GM21619 (cell line): ENCODE results near the gene SNX11.

ENCODE experiments used
- ATAC-seq: cut with Tn5 transposase; IDR thresholded peaks from one replicate; pipeline ENCODE4 v1.9.1; 2021; ENCODE audit not compliant: unreplicated experiment

The SNX11 gene

DNA sequence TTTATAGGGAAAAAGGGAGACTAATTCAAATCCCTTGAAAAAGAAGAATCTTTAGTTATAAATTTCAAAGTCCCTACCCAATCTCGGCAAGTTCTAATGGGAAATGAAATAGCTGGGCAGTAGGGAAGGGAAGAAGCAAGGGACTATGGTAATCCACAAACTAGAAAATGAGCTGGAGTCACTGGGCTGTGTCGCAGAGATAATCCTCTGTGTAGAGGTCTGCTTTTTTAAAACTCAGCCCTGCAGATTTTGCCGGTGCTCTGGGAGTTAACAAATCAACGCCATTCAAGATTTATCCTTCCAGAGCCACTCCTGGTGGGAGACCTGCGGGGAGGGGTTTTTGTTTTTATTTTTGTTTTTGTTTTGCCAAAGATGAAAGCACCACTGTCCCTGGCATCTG, 20.8 kb downstream of the SNX11 start:
- ATAC-seq: no peak

DNA sequence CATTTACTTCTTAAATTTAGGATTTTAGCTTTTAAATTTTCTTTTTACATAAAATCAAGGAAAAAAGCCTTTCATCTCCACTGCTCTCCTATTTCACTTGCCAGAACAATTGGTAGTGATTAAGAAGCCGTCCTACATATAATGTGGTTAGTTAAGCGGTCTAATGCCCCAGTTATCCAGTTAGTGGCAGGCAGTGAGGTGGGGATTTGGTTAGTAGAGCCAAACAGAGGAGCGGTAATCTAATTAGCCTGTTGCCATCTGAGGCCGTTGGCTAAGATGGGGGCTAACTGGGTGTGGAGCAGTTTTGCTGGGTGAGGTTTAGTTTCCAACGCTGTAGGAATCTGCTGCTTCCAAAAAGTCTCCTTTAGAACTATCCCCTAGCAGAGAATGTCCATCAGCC, 22.4 kb downstream of the SNX11 start:
- no peak for ATAC-seq

DNA sequence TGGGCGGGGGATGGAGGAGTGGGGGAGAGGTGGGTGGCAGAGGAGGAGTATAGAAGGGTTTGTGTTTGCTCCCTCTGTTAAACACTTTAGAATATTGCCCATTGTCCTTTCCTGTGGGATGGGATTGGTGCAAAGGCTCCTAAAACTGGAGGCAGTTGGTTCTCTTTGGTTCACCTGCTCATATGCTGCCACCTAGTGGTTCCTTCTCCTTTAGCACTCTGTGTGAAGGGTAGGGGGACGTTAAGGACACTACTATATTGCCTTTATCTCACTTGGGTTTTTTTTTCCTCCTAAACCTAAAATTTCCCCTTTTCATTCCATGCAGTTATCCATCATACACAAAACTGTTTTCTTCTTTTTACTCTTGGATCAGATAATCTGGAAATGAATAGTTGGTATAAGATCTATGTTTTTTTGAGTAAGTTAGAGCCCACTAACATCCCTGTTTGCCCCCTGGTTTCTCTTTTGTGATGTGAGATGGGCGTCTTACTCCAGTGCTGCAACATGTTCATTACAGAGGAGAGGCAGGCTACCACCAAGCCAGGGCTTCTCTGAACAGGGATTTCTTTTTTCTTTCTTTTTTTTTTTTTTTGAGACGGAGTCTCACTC, 23.8 kb downstream of the SNX11 start:
- no peak for ATAC-seq

DNA sequence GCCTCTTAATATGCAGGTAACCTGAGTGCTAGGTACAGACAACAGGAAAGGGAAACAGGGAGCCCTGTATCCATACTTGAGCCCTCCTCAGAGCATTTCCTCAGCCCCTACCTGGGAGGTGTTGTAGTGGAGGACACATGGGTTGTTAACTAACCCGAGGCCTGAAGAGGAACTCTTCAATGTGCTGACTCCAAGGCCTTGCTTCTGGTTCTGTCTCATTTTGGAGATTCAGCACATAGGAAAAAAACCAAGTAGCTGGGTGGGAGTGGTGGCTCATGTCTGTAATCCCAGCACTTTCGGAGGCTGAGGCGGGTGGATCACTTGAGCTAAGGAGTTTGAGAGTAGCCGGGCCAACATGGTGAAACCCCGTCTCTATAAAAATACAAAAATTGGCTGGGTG, 24.8 kb downstream of the SNX11 start:
- no peak for ATAC-seq

DNA sequence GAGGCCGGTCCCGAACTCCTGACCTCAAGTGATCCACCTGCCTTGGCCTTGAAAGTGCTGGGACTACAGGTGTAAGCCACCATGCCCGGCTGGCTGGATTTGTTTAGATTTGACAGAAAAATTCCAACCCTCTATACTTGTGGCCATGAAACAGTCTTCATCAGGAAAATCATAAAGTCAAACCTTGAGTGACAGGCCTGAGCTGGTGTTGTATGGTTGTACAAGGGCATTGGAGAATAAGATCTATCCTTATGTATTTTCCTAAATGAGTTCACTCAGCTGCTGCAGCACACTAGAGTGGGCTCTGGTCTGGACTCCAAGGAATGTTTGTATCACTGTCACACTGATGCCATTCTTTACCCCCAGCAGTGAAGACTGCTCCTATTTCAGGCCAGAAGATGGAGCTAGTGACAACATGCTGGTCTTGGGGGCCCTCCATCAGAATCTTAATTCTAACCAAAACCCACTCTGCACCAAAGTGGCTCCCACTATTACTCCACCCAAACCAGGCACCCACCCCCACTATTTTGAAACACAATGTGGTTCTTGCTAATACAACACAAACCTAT, 27.4 kb downstream of the SNX11 start:
- ATAC-seq: no peak

DNA sequence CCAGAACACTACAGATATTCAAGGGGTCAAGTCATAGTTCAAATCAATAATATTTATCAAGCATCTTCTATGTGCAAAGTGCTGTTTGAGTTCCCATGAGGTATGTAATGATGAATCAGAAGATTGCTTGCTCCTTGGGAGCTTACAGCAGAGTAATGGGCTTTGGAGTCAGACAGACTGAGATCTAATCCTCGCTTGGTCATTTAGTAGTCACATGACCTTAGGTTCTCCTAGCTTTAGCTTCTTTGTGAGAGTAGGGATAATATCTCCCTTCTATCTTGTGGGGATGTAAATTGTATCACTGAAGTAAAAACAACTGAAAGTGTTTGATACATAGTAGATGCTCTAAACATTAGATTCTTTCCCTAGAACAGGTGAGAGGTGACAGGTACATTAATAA, 30.1 kb downstream of the SNX11 start:
- no peak for ATAC-seq

DNA sequence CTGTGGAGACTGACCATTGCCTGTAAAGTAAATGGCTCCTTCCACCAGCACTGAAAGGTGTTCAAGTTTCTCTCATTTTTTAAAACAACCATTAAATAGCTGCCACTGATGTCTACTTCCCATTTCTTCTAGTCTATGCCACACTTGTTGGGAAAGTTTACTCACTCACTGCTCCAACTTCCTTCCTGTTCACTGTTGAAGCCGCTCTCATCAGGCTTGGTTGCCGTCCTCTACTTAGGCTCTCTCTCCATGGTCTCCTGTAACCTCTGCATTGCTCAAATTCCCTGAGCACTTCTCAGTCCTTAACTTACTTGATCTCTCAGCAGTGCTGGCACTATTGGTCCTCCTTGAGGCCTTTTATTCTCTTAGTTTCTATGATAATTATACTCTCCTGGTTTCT, 32.4 kb downstream of the SNX11 start:
- ATAC-seq: no peak

DNA sequence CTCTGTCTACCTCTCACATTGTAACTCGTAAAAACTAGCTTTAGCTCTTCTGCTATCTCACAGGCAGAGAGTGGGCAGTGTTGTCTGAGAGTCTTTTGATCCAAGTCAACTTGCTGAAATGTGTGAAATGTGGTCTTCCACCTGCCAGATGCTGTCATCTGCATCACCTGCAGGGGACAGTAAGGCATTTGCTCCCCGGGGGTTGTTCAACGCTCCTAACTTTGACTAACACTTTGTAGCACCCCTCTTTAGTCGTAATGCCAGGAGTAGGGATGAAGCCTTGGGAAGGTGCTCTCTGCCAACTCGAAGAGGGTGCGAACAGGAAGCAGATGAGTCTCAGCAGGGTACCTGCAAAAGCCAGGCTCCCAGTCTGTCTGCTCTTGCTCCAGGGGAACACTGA, 36.1 kb downstream of the SNX11 start:
- no peak for ATAC-seq

DNA sequence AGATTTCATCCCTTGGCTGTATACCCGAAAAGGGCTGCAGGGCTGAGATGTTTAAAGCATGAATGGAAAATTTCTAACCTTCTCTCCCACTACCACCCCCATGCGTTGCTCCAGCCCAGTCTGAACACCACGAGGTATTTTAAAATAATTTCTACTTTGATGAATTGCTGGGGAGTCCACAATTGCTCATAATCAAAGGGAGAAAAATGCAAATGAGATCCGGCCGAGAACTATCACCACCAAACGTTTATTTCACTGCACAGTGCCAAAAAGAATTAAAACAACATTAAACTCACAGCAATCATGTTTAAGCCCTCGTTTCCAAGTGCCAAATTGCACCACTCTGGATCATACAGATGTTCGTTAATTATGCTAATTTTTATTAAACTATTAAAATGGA, 36.7 kb downstream of the SNX11 start:
- no peak for ATAC-seq

DNA sequence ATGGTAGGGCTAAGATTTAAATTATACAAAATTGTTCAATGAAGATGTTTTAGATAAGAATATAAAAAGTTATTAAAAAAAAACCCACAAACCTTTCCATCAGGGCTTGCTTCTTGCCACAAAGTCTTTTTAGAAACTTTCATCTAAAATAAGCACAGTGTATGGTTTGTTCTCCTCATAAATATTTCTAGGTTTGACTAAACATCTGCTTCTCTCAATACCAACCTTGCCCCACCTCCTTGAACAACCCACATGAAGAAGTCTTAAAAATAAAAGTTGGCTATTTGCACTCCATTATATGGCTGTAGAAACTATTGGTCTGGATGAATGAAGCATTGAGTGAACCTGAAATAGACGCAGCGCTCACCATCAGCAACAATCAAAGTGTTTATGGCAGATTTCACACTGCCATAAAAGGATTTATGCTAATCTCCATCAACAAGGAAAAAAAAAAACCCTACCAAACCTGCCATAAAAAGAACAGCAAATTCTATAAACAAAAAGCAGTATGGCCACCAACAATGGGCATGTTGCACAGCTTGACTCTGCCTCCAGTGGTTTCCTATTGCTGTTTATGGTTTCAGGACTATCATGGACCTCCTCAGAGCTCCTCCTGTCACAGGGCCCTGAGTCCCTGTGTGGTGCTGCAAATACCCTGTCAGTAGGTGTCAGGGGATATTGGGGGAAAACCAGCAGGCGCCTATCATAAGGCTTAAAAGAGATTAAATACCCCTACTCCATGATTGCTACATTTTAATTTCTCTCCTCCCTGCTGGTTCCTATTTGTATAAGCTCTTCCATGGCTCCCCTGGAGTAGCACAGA, 37.6 kb downstream of the SNX11 start:
- no peak for ATAC-seq

DNA sequence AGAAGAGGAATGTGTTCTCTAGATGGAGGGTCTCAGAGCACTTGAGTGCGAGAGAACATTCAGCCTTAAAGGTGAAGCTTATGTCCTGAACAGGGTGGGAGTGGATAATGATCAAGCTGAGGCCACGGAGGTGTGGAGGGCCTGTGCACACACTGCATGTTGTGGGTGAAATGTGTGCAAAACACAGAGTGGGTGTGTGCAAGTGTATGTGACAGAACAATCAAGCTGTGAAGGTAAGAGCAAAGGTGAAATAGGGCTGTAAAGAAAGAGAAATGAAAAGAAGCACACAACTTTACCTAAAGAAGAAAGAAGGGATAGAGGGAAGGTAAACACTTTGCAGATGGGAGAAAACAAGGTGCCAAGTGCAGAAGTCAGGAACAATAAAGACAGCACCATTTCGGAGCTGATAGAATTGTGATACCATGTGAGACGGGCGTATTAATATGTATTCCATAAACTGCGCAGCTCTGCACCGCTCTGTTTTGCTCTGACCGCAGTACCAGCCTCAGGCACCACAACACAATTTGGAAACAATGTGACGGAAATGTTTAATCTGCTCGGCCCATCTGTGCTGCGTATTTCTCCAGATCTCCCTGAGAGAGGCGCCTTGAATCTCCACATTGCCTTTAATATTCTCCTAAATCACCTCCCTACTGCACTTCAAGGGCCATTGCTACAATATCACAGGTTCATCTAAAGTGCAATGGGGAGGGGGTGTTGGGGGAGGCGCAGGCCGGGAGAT, 40.6 kb downstream of the SNX11 start:
- ATAC-seq: no peak

DNA sequence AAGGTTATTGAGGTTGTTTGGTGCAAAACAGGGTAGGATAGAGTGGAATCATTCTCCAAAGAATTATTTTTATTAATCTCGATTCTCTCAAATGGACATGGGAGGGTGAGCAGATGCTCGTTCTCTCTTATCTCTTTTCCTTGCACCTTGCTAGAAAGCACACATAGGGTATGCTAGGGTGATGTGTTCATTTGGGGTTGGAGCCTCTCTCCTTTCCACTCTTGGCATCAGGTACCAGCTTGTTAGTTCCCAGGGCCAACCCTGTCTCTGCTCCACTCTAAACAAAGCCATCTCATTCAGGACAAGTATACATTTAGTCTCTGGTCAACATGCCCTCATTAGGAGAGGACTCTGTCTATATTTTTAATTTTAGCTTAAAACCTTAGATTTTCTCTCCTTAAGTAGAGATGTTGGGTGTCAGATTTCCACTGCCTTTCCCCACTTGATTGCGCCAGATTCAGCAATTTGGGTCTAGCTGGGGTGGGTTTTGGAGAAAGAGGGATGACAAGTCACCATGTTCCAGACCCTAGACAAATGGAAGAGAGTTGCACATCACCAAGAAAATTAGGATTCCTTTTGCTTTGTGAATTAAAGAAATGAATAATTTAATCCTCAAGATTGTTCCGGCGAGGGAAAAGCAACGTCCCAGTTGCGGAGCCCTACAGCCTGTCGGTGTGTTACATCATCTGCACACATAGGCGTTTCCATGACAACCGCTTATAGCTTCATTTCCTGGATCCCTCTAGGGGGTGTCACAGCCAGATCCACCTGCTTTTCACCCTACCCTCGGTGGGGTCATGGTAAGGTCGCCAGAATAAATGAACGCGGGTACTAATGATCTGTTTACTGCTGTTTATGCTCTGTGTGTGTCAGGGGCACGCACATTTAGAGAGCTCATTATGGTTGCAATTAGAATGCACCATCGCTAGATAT, 41.6 kb downstream of the SNX11 start:
- no peak for ATAC-seq

DNA sequence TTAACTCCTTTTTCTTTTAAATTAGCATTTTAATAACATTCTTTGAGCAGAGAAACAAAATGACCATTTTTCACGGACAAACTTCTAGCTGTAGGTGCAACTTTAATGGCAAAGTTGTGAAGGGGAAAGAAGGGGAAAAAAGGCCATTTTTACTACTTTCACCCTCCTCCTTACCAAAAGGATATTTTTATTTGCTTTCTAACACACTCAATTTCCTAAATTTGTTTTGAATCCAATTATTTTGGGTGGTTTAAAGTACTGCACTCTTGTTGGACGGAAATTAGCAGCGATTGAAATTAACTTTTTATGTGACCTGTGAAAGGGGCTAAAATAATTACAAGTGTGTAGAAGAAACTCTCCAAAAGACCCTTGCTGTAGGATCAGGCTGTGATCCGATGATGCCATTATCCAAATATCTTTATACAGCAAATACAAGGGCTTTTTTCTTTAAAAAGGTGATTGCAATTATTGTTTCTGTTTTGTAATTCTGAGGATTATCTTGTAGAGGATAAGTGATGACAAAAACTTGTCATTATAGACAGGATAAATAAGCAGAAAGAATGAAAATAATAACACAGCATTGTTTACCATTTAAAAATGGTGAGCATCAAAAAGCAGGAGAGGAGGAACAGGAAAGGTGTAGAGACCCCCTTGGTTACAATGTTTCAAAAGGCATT, 42.4 kb downstream of the SNX11 start:
- no peak for ATAC-seq

DNA sequence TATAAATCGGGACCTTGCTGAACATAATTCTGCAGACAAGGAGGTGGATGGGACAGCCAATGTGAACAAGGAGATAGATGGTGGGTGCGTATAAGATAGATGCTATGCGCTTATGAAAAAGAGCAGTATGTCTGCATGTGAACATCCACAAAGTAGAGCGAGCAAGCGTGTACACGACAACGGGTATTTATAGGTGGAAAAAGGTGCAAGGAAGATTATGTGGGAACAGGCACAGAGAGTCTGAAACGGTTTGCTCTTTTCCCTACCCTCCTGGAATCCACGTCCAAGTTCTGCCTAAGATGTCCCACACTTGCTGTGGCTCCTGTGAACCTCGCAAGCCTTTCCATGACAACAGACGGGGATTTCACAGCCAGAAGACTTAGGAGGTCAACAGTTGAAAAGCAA, 43.0 kb downstream of the SNX11 start:
- ATAC-seq: no peak

DNA sequence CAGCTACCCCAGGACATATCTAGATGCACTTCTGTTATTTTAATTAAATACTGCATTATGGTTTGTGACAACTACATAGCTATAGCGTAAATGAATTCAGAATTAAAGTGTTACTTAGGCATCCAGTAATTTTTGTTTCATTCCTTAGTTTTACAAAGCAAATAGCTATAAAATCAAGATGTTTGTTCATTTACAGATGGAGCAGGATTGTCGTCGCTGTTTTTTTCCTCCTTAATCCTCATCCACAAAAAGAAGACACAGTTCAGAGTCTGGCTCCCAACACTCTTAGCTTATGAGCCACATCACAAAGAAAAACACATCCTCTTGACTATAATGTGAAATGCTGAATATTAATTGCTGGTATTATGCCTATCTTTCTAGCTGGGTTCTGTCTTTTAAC, 43.7 kb downstream of the SNX11 start:
- ATAC-seq: no peak

DNA sequence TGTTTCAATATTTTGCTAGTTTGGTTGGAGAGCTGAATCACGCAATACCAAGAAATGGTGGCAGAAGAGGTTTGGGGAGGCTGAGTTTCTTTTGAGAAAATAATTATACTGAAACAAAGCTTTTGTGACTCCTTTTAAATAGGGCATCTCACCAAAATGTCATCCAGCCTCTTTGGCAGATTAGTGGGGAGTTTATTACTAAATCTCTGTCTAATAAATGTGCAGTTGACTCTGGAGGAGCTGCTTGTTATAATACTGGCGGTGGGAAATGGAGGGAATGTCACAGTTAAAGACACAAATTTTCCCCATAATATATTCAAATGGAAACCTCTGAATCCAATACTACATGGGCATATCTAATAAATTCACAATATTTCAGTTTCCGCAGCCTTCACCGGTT, 44.7 kb downstream of the SNX11 start:
- ATAC-seq: no peak

DNA sequence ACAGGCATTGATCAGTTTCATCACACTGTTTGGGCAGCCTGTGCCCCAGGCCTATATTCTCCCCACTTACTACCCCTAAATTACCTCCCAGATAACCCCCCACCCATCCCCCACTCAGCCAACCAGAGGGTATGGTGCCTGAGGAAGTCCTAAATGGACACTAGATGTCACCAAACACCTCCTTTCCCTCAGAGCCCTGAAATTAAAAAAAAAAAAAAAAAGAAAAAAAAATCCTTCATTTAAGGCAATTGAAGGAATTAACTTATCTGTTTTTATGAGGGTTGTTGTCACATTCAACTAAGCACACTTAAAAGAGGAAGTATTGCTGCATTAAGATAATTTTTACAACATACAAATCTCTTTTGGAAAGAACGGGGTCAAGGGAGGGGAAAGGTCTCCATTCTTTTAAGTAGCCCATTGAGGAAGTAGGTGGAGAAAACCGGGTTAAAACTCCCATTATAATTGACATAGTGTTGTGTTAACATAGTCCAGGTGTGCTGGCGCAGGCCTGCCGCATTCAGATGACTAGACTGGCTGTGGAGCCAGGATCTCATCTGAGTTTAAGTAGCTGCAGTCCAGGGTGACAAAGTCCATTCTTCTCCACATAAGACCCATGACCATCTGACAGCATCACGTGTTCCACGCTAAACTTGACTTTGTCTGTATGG, 46.3 kb downstream of the SNX11 start:
- ATAC-seq: no peak

DNA sequence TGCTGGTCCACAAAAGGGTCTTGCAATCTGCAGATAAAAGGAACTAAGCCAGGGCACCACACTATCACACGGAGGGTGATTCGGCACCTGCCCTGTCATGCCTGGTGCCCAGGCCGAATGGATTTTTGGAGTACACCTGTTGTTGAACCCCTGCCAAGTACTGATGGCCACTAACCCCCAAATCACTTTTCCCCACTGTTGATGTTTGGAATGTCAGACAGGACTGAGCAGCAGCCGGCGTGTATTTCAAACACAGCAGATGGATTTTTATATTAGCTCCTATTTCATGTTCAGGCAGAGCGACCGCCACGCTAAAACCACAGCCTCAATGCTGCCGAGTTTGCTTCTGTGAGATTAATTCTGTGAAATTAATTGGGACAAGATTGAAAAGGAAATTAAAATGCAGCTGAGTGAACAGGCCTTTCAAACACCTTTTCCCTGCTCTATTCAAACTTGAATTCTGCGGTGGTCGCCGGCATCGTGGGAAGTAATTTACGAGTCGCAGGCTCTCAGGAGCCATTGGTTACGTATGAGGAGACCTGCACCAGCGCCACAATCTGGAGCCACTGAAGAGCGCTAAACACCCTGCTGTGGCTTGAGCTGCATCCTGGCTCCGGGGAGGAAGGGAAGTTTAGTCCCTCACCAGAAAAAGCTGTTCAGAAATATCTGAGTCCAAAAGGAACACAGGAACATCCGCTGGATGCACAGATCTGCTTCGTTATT, 48.5 kb downstream of the SNX11 start:
- ATAC-seq: no peak

DNA sequence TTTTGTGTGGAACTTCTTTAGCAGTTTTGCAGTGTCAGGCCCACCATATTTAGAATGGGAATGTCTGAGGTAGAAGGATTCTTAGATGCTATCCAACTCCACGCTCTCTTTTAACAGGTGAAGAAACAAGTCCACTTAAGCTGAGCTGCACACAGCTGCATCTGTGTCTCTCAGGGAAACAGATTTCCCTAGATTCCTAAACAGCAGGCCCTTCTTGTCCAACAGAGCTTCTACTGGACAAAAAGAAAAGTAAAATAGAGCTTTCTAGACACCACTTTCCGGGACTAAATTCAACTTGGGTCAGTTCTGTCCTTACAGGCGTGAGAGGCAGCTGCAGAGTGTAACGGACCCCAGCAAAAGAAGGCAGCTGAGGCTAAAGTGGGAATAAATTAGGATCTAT, 51.7 kb downstream of the SNX11 start:
- ATAC-seq: no peak
